Neutrophil (primary cell): ENCODE results near the gene SMKR1.

Experiments
- H3K27ac ChIP-seq: fragments of 200-600 bp; sonication (generic); 2 replicates; pipeline ENCODE4 v1.5.1; 2016; ENCODE audit warnings: mild to moderate bottlenecking, moderate library complexity
- H3K27me3 ChIP-seq: fragments of 200-600 bp; sonication (generic); 2 replicates; pipeline ENCODE4 v1.6.0; 2016; ENCODE audit warnings: mild to moderate bottlenecking
- H3K36me3 ChIP-seq: fragments of 200-600 bp; sonication (generic); 2 replicates; pipeline ENCODE4 v1.5.1; 2017
- H3K4me1 ChIP-seq, 2 experiments: fragments of 200-600 bp in 1 of 2; sonication (generic) in 1 of 2; 1 replicate in 1 of 2; 2 replicates in 1 of 2; pipeline versions ENCODE4 v1.5.1 to v1.6.1; 2013 to 2016; ENCODE audit warnings: low read depth in 1 of 2, low read length in 1 of 2, mild to moderate bottlenecking in 1 of 2, moderate library complexity in 1 of 2; ENCODE audit not compliant: control insufficient read depth in 1 of 2, insufficient read depth in 1 of 2
- H3K4me3 ChIP-seq, 2 experiments: fragments of 200-600 bp in 1 of 2; sonication (generic) in 1 of 2; 1 replicate in 1 of 2; 2 replicates in 1 of 2; pipeline ENCODE4 v1.5.1; 2013 to 2016; ENCODE audit warnings: low read depth in 1 of 2, low read length in 1 of 2, mild to moderate bottlenecking in 1 of 2, moderate library complexity in 1 of 2
- H3K9me3 ChIP-seq: fragments of 200-600 bp; sonication (generic); 2 replicates; pipeline ENCODE4 v1.5.1; 2016
- CTCF ChIP-seq: fragments of 200-600 bp; sonication (generic); IDR thresholded peaks from 2 replicates; pipeline ENCODE4 v1.5.1; 2016; ENCODE audit warnings: antibody characterized with exemption

The SMKR1 gene

GRCh38 chr7:129499999-129500398 is 2.3 kb upstream of the SMKR1 start:
- H3K4me3 ChIP-seq = no peak overlapping the region
- peaks cover 8 to 13% of the 10 kb centered on the region in 2 experiments for H3K4me1 ChIP-seq
- no peak for TF ChIP-seq CTCF
- no peaks in the 10 kb centered on the region for H3K9me3 ChIP-seq
- H3K27ac ChIP-seq = no peak overlapping the region
- H3K27me3 ChIP-seq = peaks cover 46% of the 10 kb centered on the region
- no peaks in the 10 kb centered on the region for H3K36me3 ChIP-seq

GRCh38 chr7:129502708-129503685 is 666 bp downstream of the SMKR1 start:
- no peak overlapping the region for H3K27ac ChIP-seq

GRCh38 chr7:129503725-129504124 is 1.4 kb downstream of the SMKR1 start:
- H3K4me3 ChIP-seq = no peak overlapping the region
- no peaks in the 10 kb centered on the region for H3K36me3 ChIP-seq
- TF ChIP-seq CTCF = no peak
- no peaks in the 10 kb centered on the region for H3K9me3 ChIP-seq
- H3K4me1 ChIP-seq = peaks cover 8 to 13% of the 10 kb centered on the region in 2 experiments
- no peak overlapping the region for H3K27ac ChIP-seq
- H3K27me3 ChIP-seq = peaks cover 46% of the 10 kb centered on the region

More at GRCh38 chr7:129502708-129503685, 666 bp downstream of the SMKR1 start:
- H3K4me3 ChIP-seq = peak overlapping the region; percentile 43 to 50
- peaks cover 46% of the 10 kb centered on the region for H3K27me3 ChIP-seq
- H3K9me3 ChIP-seq = no peaks in the 10 kb centered on the region
- no peaks in the 10 kb centered on the region for H3K36me3 ChIP-seq
- TF ChIP-seq CTCF = no peak
- H3K4me1 ChIP-seq = peaks cover 8 to 13% of the 10 kb centered on the region in 2 experiments

- Histone ChIP-seq H3K27me3 (no peaks in the 10 kb centered on the region), H3K4me1 (no peaks in the 10 kb centered on the region), H3K27ac (no peak overlapping the region), H3K9me3 (no peaks in the 10 kb centered on the region), H3K36me3 (no peaks in the 10 kb centered on the region), H3K4me3 (no peak overlapping the region)
- TF ChIP-seq CTCF = no peak
These were observed 9.9 kb downstream of the SMKR1 start for GRCh38 chr7:129512192-129512591.

- H3K4me3 ChIP-seq = no peak overlapping the region
- TF ChIP-seq CTCF = no peak
- no peaks in the 10 kb centered on the region for H3K4me1 ChIP-seq
- no peaks in the 10 kb centered on the region for H3K9me3 ChIP-seq
- H3K27ac ChIP-seq = no peak overlapping the region
- no peaks in the 10 kb centered on the region for H3K36me3 ChIP-seq
- H3K27me3 ChIP-seq = no peaks in the 10 kb centered on the region
These were observed 11.2 kb downstream of the SMKR1 start for GRCh38 chr7:129513546-129513945.
